RPMI8226 (cell line): ENCODE data around the gene VSX1.

Experiments used
- DNase-seq: peaks from one replicate; pipeline ENCODE4 v3.0.0-alpha.2; 2015

VSX1 gene

DNA sequence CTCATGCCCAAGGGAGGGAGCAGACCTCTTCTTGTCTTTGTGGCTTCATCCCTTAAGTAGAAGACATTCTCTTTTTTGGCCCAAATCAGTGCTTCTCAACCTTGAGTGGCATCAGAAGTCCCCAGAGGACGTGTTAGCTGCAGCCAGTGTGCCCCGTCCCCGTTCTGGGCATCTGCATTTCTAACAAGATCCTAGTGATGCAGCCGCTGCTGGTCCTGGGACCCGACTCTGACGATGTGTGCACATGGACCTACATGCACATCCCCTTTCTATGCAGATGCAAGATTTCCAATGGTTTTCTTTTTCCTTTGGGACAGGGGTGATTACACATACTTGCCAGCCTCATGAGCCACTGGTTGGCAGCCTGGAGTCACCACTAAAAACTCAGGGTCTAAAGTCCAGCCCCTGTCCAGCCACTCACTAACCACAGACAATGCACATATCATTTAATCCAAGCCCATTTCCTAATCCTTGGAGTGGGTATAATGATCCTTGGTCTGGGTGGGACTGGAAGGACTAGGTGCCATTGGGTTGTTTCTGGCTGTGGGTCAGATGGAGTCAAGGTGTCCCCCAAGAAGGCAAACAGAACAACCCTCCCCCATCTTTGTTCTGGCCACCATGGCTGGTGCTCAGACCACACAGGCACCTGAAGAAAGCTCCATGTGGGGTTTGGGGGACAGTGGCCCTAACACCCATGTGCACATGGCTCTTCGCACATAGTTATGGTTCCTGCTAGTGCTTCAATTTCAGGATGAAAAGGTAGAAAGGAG is 30.4 kb downstream of the VSX1 start:
- no peak for DNase-seq

DNA sequence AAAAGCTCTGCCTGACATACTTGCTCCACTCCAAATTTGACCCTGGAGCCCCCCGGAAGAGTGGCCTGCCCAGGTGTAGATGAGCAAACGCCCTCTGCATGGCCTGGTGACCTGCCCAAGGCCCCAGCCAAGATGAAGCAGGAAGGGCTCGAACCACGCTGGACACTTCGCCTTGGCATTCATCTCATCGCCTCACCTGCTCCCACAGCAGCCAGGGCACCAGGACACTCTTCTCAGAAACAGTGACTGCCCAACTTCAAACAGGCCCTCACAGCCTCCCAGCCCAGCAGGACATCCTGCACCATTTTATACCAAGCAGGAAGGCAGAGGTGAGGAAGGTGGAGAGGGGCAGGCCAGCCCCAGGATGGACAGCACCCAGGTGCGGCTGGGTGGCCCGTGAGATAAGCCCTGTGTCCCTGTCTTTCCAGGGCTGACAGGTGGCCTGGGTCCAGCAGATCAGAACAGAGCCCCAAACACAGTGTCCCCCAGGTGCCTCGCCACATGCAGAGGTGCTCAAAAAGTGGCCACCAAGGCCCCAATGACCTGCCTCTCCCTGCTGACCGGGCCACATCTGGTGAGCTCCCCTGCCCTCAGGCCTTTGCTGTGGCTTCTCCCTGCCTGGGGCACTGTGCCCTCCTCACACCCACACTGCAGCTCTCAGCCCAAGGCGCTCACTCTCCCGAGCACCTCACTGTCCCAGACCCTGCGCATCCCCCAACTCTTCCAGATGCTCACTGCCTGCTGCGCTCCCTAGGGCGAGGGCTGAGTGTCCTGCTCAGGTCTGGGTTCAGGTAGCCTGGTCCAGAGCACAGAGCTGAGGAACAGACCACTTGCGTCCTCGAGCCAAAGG is 31.2 kb downstream of the VSX1 start:
- DNase-seq = no peak

DNA sequence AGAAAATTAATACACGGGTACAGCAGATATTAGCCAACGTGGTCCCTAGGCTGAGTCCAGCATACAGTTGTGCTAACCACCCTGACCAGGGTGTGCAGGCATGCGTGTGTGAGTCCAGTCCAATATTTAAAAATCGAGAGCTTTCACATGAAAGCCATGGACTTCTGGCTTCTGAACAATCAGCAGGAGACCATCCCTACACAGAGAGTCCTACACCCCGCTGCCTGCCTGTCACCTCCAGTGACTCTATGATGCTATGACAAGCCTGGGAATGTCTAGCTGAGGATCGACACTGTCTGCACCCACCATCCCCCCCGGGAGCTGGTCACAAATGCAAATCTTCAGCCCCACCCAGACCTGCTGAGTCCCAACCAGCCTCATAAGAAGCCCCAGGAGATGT is 31.9 kb downstream of the VSX1 start:
- DNase-seq = no peak

DNA sequence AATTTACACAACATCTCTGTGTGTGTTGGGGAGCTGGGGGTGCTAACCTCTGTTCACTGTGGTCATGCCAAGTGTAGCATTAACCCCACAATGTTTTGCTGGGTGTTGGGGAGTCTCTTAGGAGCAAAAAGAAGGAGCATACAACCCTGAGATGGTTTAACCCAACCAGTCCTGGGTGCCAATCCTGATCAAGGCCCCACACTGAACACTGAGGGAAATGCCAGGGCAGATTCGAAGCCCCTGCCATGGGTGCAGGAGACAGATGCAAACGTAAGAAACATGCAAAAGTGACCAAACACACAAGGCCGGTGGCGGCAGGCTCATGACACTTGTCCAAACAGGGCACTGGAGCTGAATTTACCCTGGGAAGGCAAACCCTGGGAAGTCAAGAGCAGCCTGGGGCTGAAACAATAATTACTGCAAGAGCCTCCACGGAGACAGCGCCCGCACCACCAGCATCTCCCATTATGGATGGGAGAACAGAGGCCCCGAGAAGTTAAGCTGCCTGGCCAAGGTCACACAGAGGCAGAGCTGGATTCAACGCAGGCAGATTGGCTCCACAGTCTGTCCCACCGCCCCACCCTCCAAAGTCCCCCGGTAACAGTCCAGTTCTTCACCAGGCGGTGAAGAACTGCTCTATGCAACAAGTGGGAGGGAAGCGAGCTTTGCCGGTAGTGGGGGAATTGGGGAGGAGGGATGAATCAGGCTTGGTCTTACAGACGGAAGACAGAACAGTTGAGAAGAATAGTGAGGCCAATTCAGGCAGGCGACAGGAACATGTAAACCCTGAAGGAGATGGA is 32.5 kb downstream of the VSX1 start:
- no peak for DNase-seq

DNA sequence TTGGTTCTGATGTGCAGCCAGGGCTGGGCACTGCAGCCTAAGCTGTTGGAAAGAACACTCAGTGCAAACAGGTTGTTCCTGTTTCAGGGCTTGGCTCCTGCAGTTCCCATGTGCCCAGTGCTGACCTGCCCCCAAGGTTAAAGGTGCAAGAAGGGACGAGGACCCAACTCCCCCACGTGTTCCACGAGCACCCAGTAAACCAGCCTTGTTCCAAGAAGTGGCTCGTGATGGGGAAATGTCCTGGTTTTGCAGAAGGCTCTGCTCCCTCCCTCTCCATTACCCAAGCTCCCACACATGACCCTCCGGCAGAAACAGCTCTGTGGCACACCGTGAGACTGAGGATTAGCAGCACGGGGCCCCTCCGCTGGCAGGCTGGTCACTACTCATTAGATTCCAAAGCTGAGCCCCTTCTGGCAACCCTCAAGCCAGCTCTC is 33.4 kb downstream of the VSX1 start:
- no peak for DNase-seq

DNA sequence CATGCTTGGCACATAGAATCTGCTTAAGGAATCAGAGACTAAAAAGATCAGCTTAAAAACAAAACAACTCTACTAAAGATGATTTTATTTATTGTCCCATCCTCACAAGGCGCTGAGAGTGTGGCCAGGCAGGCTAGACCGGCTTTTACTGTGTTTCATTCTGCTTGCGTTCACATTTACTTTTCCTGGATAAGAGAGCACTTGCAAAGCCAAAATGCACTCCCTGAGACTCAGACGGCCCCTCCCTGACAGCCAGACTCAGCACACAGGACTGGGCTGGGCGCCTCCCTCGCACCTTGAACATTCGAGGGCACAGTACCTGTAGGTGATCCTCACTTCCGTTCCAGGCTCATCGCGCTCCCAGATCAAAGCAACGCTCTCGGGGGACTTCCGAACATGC is 34.2 kb downstream of the VSX1 start:
- DNase-seq = no peak

DNA sequence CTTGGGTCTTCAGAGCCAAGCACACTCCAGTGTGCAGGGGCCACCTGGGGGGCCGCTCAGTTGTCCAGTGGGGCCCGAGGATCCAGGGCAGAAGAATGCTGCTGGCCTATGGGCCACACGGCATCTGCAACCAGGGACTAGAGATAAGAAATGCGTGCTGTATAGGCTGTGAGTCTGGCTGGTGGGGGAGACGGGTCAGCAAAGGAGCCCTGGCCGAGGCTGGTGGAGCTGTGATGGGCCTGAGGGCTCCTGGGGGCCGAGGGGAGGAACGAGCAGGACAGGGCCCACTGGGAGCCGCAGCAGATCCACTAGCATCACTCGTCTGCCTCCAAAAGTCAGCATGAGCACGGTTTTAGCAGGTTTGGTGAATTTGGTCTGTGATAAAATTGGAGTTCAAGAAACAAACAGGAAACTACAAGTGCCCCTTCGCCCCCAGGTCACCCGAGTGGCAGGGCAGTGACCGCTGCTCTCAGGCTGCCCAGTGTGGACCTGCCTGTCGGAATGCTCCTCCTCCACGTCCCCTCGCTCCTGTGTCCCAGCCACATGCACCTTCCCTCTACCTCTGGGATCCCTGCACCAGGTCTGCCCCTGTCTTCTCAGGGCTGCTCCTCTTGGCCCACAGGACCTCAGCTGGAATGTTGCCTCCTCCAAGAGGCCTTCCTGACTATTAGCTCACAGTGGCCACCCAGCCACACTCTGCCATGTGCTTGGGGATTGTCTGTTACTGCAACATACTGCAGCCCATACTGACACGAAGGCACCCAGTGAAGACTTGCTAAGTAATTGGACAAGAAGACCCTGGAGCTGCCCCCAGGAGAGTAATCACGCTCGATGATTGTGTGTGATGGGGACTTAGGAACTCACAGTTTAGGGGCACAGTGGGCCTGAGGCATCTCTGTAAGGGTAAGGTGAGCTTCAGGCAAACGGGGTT is 34.9 kb downstream of the VSX1 start:
- DNase-seq = no peak

DNA sequence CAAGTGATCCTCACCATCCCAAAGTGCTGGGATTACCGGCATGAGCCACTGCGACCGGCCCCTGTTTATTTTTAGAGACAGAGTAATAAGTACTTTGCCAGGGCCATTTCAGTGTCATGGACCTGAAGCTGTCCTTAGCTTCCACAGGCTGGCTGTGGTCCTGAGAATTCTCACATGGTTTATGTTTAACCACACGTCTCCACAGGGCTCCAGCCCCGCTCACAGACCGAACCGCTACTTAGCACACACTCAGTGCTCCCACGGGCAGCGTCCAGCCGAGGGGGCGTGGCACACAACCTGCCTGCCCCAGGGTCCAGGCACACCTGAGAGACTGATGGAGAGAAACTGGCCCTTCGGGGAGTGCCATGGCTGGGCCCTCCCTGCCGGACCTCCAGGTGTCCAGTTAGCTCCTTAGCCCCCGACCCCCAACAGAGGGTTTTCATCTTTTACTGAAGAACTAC is 35.7 kb downstream of the VSX1 start:
- DNase-seq = no peak

GRCh38 chr20:25045343-25045712 is 36.6 kb downstream of the VSX1 start:
- DNase-seq = no peak

DNA sequence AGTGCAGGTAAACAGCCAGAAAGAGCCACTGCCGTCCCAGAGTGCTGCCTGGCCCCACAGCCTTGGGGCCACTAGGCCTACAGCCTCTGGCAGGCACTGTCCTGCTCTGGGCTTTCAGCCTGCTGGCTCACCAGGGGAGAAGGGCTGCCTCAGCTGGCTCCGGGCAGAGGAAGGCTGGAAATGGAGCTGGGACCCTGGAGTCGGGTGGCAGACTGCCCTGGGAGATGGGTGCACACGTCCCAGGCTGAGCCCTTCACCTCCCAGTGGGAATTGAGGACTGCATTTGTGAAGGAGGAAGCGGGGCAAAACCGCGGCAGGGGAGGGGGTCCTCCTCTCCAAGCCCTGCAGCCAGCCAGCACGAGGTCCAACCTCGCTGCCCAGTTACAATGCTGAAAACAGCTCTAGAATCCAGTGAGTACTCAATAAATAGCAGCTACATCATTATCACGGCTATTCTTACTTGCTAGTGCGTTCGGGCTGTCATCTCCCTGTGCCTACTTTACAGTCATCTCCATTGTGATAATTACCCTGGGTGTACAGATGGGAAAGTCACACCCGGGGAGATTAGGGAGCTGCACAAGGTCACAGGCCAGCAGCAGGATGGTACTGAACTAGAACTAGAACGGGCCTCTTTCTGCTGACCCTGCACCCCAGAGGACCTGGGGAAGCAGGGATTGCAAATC is 37.1 kb downstream of the VSX1 start:
- no peak for DNase-seq

GRCh38 chr20:25044261-25044560 is 37.7 kb downstream of the VSX1 start:
- DNase-seq = no peak

DNA sequence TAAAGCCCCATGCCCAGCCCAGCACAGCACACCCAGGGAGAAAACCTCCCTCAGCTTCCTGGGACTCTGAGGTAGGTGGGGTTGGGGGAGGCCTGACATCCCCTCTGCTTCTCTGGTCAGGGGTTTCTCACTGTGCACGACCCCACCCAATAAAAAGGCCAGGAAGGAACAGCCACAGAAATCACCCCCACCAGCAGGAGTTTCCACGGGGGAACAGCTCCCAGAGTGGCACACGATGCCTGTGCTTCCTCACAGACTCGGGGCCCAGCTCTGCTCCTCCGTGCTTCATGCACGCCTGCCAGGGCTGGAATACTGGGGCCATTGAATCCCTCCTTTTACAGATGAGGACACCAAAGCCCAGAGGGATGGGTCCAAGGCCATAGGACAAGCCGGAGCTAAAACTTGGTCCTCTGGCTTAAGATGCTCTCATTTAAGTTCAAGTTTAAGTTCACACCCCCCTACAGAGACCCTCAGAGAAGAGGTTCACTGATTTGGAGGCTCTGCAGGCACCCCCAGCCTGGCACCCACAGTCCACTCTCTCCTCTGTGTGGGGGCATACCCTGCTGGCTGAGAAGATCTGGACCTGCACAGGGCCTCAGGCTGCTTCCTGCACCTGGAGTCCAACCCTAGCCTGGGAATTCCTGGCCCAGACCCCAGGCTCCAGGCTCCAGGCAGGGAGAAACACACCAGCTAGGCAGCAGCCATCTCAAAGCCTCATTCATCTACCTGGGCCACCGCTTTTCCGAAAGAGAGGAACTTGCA is 38.3 kb downstream of the VSX1 start:
- no peak for DNase-seq

GRCh38 chr20:25042531-25043498 is 39.1 kb downstream of the VSX1 start:
- DNase-seq = no peak

GRCh38 chr20:25041813-25042530 is 40.0 kb downstream of the VSX1 start:
- DNase-seq = no peak

DNA sequence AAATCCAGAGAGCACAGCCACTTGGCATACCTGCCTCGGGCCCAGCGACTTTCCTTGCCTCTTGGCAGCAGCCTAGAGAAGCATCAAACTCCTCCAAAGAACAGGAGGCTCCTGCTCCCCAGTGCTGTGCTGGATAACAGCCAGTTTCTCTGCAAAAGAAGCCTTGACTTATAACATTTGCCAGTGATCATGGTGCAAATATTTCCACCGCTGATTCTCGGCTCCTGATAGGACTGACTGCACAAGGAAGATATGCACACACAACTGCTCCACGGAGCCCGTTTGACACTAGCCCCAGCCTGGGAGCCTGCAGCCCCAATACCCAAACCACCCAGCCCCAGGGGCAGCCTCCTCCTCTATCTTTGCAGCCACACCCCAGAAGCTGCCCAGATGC is 41.5 kb downstream of the VSX1 start:
- DNase-seq = no peak

GRCh38 chr20:25039697-25040437 is 42.1 kb downstream of the VSX1 start:
- DNase-seq = no peak

DNA sequence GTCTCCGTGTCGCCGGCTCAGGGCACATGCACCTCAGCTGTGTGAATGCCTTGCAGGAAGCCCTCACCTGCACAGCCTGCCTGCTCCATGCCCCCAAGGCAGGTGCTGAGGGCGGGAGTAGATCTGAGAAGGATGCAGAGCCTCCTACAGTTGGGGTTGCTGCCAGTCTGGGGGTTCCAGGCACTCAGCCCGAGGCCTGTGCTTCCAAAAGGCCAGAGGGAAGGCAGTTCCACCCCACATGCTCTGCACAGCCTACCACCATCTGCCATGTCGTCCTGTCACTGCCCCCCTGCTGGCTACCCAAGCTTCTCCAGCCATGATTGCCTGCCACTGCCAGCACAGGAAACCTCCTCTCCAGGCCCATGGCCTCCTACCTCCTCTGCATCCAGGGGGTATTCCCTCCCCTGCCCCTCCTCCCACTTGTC is 43.3 kb downstream of the VSX1 start:
- DNase-seq = no peak

DNA sequence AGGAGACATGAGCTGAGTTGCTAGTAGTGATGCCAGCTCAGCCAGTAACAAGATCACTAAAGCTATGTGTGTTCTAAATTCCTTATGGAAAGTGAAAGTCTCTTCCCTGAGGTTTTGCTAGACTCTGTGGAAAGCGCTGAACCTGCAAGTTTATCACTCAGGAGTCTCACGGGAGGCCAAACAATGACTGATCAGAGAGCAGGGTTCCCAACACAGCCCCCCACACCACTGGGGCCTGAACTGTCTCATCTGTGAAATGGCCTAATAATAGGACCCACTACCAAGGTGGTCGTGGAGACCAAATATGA is 43.9 kb downstream of the VSX1 start:
- no peak for DNase-seq
